ENCODE measurements around the gene CD3G.

Gene CD3G

DNA sequence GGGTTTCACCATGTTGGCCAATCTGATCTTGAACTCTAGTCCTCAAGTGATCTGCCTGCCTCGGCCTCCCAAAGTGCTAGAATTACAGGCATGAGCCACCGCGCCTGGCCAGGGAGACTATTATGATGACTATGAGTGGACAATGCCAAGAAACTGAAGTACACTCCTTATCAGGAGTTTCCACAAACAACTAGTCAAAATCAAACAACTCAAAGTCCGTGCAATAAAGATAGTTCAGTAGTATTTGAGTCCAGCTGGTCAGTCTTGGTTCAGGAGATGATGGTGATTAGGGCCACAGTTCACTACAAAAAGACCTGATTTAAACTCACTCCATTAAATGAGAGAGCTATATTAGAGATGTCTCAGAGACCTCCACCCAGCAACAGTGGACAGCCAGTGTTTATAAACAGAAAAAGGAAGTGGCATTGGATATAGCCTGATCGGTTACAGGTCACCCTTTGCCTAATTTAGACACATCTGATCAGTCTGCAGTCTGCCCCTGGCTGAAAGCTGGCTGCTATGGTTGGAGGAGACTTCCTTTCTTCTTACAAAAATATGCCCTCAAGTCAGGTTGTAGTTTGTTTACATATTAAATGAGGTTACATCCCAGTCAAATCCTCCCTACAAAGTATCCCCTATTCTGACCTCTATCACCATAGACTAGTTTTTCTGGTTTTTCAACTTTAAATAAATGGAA, 22.6 kb upstream of the CD3G start:
- intact Hi-C loops (cut with DNase I) = no loop called here
- no peak for DNase-seq

DNA sequence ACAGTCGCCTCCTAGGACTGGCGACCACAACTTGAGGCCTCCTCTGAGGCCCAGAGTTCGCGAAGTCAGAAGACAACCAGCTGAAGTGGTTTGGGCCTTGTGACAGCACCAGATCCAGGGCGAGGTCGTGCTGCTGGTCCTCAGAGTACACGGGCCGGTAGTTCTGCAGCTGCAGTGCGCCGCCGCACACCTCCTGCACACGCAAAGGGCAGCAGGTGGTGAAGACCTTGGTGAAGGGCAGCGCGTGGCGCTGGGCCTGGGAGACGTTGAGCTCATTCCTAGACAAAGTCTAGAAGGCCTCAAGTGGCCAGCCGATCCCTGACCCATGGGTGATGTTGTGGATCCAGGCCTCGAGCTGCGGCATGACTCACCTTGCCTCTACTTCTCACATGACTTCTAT, 21.4 kb upstream of the CD3G start:
- DNase-seq = no peak
- intact Hi-C loops (cut with DNase I) = no loop called here

DNA sequence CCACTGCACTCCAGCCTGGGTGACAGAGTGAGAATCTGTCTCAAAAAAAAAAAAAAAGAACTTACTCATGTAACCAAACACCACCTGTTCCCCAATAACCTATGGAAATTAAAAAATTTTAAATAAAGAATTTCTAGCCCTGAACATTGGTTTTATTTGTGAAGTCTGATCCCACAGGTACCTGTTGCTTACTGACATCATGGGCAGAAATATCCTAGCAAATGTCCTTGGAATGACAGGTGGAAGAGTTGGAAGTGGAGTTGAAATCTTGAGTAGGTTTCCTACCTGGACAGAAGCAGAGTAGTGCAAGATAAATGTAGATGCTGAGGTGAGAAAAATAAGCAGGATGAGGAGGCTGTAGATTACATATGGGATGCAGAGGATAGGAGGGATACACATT, 18.9 kb upstream of the CD3G start:
- intact Hi-C loops (cut with DNase I) = no loop called here
- DNase-seq = no peak

DNA sequence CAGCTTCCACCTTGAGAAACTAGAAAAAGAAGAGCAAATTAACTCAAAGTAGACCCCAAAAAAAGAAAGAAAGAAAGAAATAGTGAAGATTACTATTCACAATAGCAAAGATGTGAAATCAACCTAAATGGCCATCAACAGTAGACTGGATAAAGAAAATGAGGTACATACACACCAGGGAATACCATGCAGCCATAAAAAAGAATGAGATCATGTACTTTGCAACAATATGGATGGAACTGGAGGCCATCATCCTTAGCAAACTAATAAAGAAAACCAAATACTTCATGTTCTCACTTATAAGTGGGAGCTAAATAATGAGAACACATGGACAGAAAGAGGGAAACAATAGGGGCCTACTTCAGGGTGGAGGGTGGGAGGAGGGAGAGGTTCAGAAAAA, 15.4 kb upstream of the CD3G start:
- intact Hi-C loops (cut with DNase I) = no loop called here
- DNase-seq = no peak

DNA sequence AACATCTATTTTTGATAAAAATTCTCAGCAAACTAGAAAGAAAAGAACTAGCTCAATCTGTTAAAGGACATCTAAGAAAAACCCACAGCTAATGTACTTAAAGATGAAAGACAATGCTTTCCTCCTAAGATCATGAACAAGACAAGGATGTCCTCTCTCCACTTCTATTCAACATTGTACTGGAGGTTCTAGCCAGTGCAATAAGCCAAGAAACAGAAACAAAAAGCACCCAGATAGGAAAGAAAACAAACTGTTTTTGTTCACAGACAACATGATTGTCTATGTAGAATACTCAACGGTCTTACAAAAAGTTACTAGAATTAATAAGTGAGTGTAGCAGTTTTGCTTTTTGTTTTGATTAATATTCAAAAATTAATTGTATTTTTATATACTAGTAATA, 9.4 kb upstream of the CD3G start:
- intact Hi-C loops (cut with DNase I) = no loop called here
- no peak for DNase-seq

DNA sequence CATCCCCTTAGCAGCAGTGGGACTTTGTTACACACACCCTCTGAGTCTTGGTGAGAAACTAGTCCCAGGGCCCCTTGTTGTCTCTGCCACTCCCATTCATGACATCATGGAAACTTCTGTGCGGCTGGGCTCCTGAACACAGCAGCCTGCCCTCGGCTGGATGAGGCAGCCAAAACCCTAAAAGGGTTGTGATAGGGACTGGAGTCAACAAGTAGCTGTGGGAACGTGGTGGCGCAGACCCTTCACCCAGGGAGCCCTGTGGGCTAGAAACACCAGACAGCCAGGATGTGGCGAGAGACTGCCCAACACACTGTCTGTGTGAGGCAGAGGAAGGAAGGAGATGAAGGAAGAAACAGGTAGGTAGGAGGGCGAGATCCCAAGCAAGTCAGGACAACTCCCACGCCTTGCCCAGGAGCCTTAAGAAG, 5.5 kb upstream of the CD3G start:
- no peak for DNase-seq
- intact Hi-C loops (cut with DNase I) = no loop called here

DNA sequence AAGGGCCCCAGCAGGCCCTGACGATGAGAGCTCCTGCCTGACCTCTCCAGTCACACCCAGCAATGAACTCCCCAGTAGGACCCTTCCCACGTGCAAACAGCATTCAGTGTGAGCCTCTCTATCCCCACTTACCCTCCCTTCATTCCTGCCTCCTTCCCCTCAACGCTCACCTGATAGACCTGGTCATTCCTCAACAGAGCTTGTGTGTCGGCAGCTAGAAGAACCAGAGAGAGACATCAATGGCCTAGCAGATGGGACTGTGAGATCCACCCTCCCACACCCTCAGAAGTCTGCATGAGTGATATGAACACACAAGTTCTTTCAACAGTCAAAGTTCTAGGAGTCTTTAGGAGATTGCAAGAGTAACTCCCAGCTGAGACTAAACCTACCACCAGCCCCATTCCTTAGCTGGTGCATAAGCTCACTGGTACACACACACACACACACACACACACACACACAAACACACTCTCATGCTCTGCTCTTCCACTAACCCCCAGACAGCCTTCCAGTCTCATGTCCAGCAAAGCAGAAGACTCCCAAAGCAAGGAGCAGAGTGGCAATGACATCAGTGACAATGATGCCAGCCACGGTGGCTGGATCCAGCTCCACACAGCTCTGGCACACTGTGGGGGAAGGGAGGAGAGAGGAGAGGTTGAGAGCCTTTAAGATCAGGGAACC, 4.7 kb upstream of the CD3G start:
- DNase-seq = no peak
- intact Hi-C loops (cut with DNase I) = no loop called here

DNA sequence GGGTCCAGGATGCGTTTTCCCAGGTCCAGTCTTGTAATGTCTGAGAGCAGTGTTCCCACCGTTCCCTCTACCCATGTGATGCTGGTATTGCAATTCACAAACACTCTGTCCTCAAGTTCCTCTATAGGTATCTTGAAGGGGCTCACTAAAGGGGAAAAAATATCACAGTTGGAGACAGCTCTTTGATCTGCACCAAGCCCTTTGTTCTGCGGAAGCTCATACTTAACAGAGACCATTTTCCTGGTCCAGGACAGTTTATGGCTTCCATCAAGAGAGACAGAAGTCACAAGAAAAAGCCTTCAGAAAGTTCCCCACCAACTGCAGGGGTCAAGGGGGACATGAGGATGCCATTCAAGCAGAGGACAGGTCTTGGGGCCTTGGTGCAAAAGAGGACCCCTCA, 3.7 kb upstream of the CD3G start:
- intact Hi-C loops (cut with DNase I) = loop anchor here (10.0 kb wide), 1 partner anchor 46 kb away; no protein-coding TSS in a partner anchor
- DNase-seq = no peak

DNA sequence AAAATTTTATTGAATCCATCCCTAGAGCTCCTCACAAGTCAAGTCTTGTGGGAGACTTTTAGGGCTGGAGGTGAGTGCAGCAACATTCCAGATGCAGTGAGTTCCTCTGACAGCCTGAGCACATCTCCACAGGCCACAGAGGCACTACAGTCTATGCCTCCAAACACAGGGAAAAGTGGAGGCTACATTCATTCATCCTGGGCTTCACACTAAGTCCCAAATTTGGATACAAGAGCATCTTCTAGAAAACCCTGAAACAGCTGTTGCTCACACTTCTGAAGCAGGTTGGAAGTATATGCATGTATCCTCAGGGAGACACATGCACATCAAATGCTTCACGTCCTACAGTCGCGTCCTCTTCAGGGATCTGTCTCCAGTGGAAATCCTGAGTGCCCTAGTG, 2.9 kb upstream of the CD3G start:
- DNase-seq = no peak
- intact Hi-C loops (cut with DNase I) = loop anchor here (10.0 kb wide), 1 partner anchor 46 kb away; no protein-coding TSS in a partner anchor

DNA sequence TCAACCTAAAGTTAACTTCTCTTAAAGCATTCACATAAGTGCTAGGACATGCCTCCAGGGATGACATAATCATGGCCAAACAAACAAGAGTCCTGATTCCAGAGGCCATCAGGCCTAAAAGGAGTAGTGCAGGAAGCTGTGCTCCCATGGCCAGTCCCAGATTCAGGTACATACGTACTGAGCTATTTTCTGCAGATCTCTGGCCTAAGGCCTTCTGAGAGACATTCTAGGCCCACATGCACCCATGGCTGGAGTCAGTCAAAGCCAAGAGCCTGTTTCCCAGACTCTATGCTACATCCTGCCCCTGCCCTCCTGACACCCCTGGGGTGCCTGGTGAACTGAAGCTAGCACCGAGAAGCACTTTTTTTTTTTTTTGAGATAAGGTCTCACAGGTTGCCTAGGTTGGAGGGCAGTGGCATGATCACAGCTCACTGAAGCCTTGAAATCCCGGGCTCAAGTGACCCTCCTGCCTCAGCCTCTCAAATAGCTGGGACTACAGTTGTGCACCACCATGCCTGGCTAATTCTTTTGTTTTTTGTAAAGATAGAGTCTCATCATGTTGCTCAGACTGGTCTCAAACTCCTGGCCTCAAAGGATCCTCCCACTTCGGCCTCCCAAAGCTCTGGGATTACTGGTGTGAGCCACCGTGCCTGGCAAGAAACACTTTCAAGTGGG, 2.2 kb upstream of the CD3G start:
- intact Hi-C loops (cut with DNase I) = loop anchor here (10.0 kb wide), 1 partner anchor 47 kb away; no protein-coding TSS in a partner anchor

DNA sequence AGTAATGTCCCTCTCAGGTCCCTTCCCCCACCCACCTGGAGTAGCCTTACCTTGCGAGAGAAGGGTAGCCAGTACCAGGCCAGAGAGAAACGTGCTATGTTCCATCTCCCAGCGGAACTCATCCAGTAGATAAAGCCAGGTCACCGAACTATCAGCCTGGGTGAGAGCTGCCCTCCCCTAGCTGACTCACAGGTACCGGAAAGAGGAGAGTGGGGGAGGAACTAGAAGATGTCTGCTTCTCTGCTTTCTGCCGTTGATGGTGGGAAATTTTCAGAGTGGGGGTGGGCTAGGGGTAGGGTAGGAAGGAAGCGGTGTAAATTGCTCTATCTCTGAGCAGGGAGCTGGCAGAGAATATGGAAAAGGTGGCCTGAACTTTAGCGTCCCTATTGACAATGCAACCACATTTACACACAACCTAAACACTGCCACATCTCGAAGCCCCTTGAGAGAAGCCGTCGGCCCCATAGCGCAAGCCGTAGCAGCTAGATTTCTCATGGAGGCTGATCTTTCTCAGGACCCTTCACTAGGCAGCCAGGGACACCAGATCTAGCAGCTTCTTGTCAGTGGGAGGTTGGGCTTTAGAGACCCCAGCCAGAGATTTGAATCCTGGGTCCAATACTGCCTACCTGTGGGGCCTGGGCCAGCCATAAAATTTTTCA, 1.5 kb upstream of the CD3G start, which contains the start of gene CD3D:
Gene CD3D, minus strand, starts transcription at position 203 of the 659 bp plus-strand sequence. Its CDS starts 98 bp downstream, at position 105.
- intact Hi-C loops (cut with DNase I) = loop anchor here (10.0 kb wide), 1 partner anchor 48 kb away; no protein-coding TSS in a partner anchor
- DNase-seq = no peak

More for the DNA sequence above, 2.2 kb upstream of the CD3G start:
- DNase-seq = no peak

DNA sequence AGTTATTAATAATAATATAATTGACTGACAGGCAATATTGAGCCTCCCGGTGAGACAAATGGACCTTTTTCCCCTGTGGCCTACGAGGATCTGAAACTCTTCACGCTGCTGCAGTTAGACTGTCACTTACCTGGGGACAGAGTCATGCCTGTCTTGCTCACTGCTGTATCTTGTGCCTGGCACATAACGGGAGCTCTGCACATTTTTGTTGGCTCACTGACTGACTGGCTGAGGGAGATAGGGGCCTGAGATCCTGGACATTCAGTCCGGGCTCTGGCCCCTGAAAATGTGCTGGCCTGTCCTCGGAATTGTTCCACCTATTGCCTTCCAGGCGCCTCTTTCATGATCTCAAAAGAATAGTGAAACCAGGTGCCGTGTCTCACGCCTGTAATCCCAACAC, 896 bp upstream of the CD3G start:
- DNase-seq = no peak
- intact Hi-C loops (cut with DNase I) = loop anchor here (10.0 kb wide), 1 partner anchor 48 kb away; no protein-coding TSS in a partner anchor

DNA sequence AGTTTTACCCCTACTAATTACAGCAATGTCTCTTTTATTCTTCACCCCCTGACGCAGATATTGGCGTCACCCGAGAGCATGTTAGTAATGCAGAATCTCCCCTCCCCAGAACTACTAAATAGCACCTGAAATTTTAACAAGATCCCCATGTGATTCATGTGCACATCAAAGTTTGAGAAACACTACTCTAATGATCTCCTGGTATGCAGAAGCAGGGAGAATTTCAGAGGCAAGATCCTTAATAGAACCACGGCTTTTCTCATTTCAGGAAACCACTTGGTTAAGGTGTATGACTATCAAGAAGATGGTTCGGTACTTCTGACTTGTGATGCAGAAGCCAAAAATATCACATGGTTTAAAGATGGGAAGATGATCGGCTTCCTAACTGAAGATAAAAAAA, 5.3 kb downstream of the CD3G start:
- intact Hi-C loops (cut with DNase I) = loop anchor here (10.0 kb wide), 1 partner anchor 55 kb away; no protein-coding TSS in a partner anchor

DNA sequence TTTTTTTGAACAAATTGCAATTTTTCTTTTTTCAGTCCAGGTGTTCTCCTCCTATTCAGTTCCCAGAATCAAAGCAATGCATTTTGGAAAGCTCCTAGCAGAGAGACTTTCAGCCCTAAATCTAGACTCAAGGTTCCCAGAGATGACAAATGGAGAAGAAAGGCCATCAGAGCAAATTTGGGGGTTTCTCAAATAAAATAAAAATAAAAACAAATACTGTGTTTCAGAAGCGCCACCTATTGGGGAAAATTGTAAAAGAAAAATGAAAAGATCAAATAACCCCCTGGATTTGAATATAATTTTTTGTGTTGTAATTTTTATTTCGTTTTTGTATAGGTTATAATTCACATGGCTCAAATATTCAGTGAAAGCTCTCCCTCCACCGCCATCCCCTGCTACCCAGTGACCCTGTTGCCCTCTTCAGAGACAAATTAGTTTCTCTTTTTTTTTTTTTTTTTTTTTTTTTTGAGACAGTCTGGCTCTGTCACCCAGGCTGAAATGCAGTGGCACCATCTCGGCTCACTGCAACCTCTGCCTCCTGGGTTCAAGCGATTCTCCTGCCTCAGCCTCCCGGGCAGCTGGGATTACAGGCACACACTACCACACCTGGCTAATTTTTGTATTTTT, 9.1 kb downstream of the CD3G start:
- intact Hi-C loops (cut with DNase I) = loop anchor here (2.0 kb wide), 1 partner anchor 208 kb away; no protein-coding TSS in a partner anchor
- DNase-seq = no peak

More for the DNA sequence above, 5.3 kb downstream of the CD3G start:
- DNase-seq = no peak

DNA sequence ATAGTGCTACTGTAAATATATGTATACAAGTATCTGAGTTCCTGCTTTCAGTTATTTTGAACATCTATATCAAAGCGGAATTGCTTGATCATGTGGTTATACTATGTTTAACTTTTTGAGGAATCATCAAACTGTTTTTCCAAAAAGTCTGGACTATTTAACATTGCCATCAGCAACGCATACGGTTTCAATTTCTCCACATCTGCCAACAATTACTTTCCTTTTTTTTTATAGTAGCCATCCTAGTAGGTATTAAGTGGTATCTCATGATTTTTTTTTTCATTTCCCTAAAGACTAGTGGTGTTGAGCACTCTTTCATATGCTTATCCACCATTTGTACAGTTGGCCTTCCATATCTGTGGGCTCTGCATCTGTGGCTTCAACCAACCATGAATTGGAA, 13.9 kb downstream of the CD3G start:
- intact Hi-C loops (cut with DNase I) = loop anchor here (2.0 kb wide), 1 partner anchor 79 kb away; the partner anchor contains the start of gene KMT2A
- DNase-seq = no peak

DNA sequence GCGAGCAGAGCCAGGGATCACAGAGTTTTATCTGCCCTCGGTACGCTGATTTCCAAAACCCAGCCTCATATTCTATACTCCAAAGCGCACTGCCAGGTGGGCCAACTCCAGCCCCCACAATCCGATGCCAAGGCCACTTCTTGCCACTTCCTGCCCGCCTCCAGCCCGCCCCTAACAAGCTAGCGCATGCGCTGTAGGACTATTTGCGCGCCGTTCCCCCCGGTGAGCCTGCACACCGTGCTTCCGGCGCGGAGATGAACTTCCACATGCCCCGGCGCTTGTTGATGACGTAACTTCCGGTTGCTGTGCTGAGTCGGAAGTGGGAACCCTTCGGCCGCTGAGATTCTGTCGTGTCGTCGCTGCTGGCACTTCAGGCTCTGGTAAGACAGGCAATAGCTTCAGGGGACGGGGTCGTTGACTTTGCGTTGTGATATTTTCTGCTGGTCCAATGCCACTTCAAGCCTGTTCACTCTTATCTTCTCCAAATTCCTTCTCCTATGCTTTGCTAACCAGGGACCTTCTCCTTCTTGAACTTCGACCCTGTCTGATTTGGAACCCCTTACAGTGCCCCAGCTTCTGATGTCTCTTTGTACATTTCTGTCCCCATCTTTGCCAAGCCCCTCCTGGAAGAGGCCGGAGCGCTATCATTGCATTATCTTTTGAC, 15.3 kb downstream of the CD3G start, which contains the start of gene UBE4A:
Gene UBE4A, plus strand, starts transcription at position 306 of the 664 bp plus-strand sequence. CDS start 5,481 bp downstream, outside the sequence.
- peak; percentile 92 to 99 (median 95) for DNase-seq
- intact Hi-C loops (cut with DNase I) = loop anchor here (2.0 kb wide), 1 partner anchor 77 kb away; the partner anchor contains the start of gene KMT2A

DNA sequence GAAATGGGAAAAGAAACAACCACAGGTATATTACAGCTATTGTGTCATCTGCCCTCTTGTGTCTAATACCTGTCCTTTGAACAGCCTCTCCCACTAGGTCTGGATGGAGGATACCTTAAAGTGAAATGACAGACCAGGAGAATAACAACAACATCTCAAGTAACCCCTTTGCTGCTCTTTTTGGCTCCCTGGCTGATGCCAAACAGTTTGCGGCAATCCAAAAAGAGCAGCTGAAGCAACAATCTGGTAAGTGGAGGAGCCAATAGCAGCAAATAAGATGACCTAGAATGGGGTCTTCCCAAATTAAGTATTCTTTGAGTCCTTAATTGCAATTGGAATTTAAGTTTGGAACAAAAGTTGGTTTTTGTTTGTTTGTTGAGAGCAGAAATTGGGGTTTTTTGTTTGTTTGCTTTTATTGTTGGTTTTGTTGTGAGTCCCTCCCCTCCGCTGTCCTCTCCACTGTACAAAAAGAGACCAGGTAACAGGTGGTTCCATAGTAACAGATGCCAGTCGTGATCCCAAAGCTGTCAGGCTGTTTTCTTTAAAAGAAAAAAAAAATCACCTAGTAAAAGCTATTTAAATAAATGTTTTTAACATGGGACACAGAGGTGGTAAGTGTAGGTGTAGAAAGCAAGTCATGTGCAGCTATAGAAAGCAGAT, 20.9 kb downstream of the CD3G start:
- intact Hi-C loops (cut with DNase I) = no loop called here
- no peak for DNase-seq

DNA sequence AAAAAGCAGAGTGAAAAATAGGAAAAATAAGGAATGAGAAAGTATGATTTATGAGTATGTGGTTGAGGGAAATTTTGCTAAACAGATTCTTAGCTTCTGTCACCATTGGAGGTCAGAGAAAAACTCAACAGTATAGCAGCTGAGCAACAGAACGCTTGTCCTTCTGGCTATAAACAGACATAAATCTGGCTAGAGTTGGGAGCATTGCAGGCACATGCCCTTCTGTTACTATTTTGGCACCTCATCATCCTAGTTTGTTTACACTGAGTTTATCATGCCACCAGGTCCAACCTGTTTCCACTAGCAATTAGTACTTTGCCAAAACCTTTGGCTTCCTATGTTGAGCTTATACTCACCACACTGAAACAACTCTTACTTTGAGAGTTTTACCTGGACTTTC, 22.1 kb downstream of the CD3G start:
- DNase-seq = no peak
- intact Hi-C loops (cut with DNase I) = no loop called here

DNA sequence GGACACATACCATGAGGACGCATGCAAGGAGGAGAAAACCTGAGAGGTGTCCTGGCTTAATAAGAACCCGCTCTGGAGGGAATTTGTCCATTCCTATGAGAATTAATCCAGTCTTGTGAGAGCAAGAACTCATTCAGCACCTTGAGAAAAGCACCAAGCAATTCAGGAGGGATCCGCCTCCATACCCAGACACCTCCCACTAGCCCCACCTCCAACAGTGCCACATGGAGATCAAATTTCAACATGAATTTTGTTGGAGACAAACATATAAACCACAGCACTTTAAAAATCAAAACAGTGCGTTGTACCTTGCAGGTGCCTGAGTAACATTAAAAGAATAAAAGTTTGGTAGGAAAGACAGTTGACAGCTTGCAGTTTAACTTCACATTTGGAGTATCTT, 26.6 kb downstream of the CD3G start:
- intact Hi-C loops (cut with DNase I) = no loop called here
- DNase-seq = no peak
